Neuronal stem cell (in vitro differentiated cells): ENCODE measurements around the gene MRM1.

ENCODE experiments used
- DNase-seq: peaks from one replicate; pipeline ENCODE4 v3.0.0-alpha.2; 2013; ENCODE audit warnings: low spot score
- H2AFZ ChIP-seq: one replicate; pipeline ENCODE4 v1.6.1; 2013; ENCODE audit warnings: mild to moderate bottlenecking, low read length, inconsistent platforms
- H2AK5ac ChIP-seq: 2 replicates; pipeline ENCODE4 v1.6.1; 2013; ENCODE audit warnings: low read depth, mild to moderate bottlenecking, inconsistent platforms, low read length, moderate library complexity, mixed read lengths
- H2BK120ac ChIP-seq: 2 replicates; pipeline ENCODE4 v1.6.1; 2013; ENCODE audit warnings: low read depth, mild to moderate bottlenecking, inconsistent platforms, low read length, moderate library complexity, mixed read lengths
- H2BK12ac ChIP-seq: one replicate; pipeline ENCODE4 v1.6.1; 2013; ENCODE audit warnings: low read length, inconsistent platforms
- H2BK15ac ChIP-seq: 2 replicates; pipeline ENCODE4 v1.6.1; 2013; ENCODE audit warnings: mild to moderate bottlenecking, low read length, inconsistent platforms, mixed read lengths
- H2BK5ac ChIP-seq: one replicate; pipeline ENCODE4 v1.6.1; 2013; ENCODE audit warnings: inconsistent platforms, mild to moderate bottlenecking, low read length, moderate library complexity
- H3K14ac ChIP-seq: one replicate; pipeline ENCODE4 v1.6.1; 2013; ENCODE audit warnings: low read length, inconsistent platforms
- H3K18ac ChIP-seq: 2 replicates; pipeline ENCODE4 v1.6.1; 2013; ENCODE audit warnings: low read length, inconsistent platforms
- H3K23ac ChIP-seq: 2 replicates; pipeline ENCODE4 v1.6.1; 2013; ENCODE audit warnings: low read depth, mild to moderate bottlenecking, mixed read lengths, low read length, inconsistent platforms; ENCODE audit not compliant: poor library complexity
- H3K27ac ChIP-seq: replicated peaks from 3 replicates; pipeline ENCODE4 v1.5.1; 2013; ENCODE audit warnings: low read length, inconsistent platforms
- H3K27me3 ChIP-seq, 3 experiments: 2 replicates each; pipeline ENCODE4 v1.6.1; 2013; ENCODE audit warnings: low read length in 3 of 3, mild to moderate bottlenecking in 2 of 3, inconsistent platforms in 1 of 3, low read depth in 1 of 3, mixed read lengths in 1 of 3, moderate library complexity in 1 of 3; ENCODE audit not compliant: control insufficient read depth in 3 of 3, insufficient read depth in 3 of 3
- H3K36me3 ChIP-seq, 2 donors: replicated peaks in 1 of 2; 2 replicates each; pipeline ENCODE4 v1.6.1; 2013; ENCODE audit warnings: low read length in 2 of 2; ENCODE audit not compliant: control insufficient read depth in 2 of 2, insufficient read depth in 2 of 2
- H3K4ac ChIP-seq: 2 replicates; pipeline ENCODE4 v1.6.1; 2013; ENCODE audit warnings: inconsistent platforms, mild to moderate bottlenecking, low read length, moderate library complexity
- H3K4me1 ChIP-seq, 2 donors: 1 replicate in 1 of 2; 2 replicates in 1 of 2; pipeline ENCODE4 v1.6.1; 2013; ENCODE audit warnings: low read length in 2 of 2, low read depth in 1 of 2; ENCODE audit not compliant: control insufficient read depth in 2 of 2, insufficient read depth in 1 of 2
- H3K4me2 ChIP-seq: one replicate; pipeline ENCODE4 v1.6.1; 2013; ENCODE audit warnings: mild to moderate bottlenecking, low read length, inconsistent platforms; ENCODE audit not compliant: insufficient read depth, poor library complexity, severe bottlenecking
- H3K4me3 ChIP-seq, 2 donors: 2 replicates each; pipeline ENCODE4 v1.5.1; 2013; ENCODE audit warnings: low read length in 2 of 2, mild to moderate bottlenecking in 2 of 2, inconsistent platforms in 1 of 2, moderate library complexity in 1 of 2
- H3K79me1 ChIP-seq: one replicate; pipeline ENCODE4 v1.6.1; 2013; ENCODE audit warnings: low read depth, mild to moderate bottlenecking, inconsistent platforms, low read length, moderate library complexity
- H3K9ac ChIP-seq: one replicate; pipeline ENCODE4 v1.6.1; 2013; ENCODE audit warnings: mild to moderate bottlenecking, low read depth, low read length, inconsistent platforms; ENCODE audit not compliant: poor library complexity
- H3K9me3 ChIP-seq, 2 donors: replicated peaks in 1 of 2; 2 replicates each; pipeline versions ENCODE3 to v1.6.1; 2013; ENCODE audit warnings: low read length in 2 of 2, mild to moderate bottlenecking in 2 of 2, inconsistent platforms in 1 of 2, low read depth in 1 of 2, mixed read lengths in 1 of 2, moderate library complexity in 1 of 2; ENCODE audit not compliant: control insufficient read depth in 2 of 2, insufficient read depth in 1 of 2
- H4K8ac ChIP-seq: one replicate; pipeline ENCODE4 v1.6.1; 2013; ENCODE audit warnings: low read depth, mild to moderate bottlenecking, inconsistent platforms, low read length, moderate library complexity
- H4K91ac ChIP-seq: one replicate; pipeline ENCODE4 v1.6.1; 2013; ENCODE audit warnings: low read length, low read depth, mild to moderate bottlenecking, inconsistent platforms; ENCODE audit not compliant: poor library complexity
- WGBS, 2 donors: extraction: QIAGEN DNeasy Blood & Tissue Kit; methylation state at CpG; one replicate each; pipeline ENCODE4 v1.1.7; 2013; ENCODE audit warnings: missing lambda C conversion rate in 2 of 2, mixed read lengths in 1 of 2; ENCODE audit not compliant: insufficient read length in 2 of 2, insufficient replicate concordance in 1 of 2; ENCODE audit errors: extremely low coverage in 2 of 2; 5-methylcytosine and 5-hydroxymethylcytosine counted together

Gene MRM1

DNA sequence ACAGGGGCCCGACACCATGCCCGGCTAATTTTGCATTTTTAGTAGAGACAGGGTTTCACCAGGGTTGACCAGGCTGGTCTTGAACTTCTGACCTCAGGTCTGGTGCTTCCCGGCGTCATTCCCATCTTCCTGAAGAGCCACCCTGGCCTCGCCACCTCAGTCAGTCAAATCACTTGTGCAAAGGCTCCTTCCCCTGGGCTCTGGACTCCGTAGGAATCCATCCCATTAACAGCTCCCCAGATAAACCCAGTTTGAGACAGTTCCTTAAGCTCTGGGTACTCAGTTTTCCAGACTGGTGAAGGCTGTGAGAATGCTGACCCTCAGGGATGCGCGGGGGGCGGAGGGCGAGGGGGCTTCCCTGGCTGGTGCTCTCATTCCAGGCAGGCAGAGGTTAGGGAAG is 39.5 kb downstream of the MRM1 start:
- Histone ChIP-seq H3K79me1 (no peaks in the 10 kb centered on the region), H2BK12ac (no peak overlapping the region), H3K9me3 (peaks cover 0 to 4% of the 10 kb centered on the region in 2 donors), H3K18ac (no peak overlapping the region), H3K9ac (no peak overlapping the region), H2BK15ac (no peak overlapping the region), H4K91ac (no peak overlapping the region), H3K4me3 (no peak overlapping the region), H2BK120ac (no peak overlapping the region), H3K27me3 (peaks cover 12 to 94% (median 40%) of the 10 kb centered on the region in 3 experiments), H2BK5ac (no peak overlapping the region), H3K4me2 (peak overlapping the region; percentile 87), H3K27ac (no peak overlapping the region), H3K4ac (no peak overlapping the region), H3K4me1 (peaks cover 4% of the 10 kb centered on the region in 2 donors), H3K23ac (no peak overlapping the region), H3K14ac (no peak overlapping the region), H2AFZ (no peak overlapping the region), H2AK5ac (no peak overlapping the region), H4K8ac (no peak overlapping the region), H3K36me3 (no peaks in the 10 kb centered on the region)
- DNase-seq = no peak
- WGBS, 2 donors = no CpG with 5 or more reads among the region's 10 CpGs

DNA sequence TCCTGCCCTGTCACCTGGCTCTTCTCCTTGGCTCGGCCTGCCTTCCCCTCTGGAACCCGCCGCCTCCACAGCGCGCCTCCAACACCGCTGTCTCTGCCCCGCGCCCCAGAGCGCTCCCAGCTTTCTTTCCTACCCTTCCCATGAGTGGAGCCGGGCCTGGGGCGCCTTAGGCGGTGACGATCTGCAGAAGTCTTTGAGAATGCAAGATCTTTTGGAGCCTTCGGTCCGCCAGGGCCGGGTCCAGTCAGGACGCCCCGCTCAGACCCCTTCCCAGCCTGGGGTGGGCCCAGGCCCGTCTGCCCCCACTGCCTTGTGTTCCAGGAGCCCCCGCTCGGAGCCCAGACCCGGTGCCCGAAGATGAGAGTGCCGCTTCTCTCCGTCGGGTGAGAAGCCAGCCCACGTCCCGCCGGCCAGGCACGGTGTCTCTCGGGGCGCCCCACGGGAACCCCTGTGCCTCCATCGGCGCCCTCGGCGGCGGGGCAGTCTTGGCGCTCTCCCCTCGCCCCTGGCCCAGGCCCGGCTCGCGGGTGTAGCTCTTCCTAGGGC is 40.0 kb downstream of the MRM1 start:
- peaks cover 12 to 96% (median 40%) of the 10 kb centered on the region in 3 experiments for H3K27me3 ChIP-seq
- H2BK15ac ChIP-seq = peak overlapping the region; percentile 4
- no peak overlapping the region for H4K8ac ChIP-seq
- H2BK5ac ChIP-seq = no peak overlapping the region
- H2AK5ac ChIP-seq = no peak overlapping the region
- H3K18ac ChIP-seq = peak overlapping the region; percentile 88
- H3K4me2 ChIP-seq = peak overlapping the region; percentile 87
- H3K4ac ChIP-seq = no peak overlapping the region
- H3K9ac ChIP-seq = peak overlapping the region; percentile 79
- H4K91ac ChIP-seq = no peak overlapping the region
- no peak for DNase-seq
- H2BK12ac ChIP-seq = no peak overlapping the region
- peak overlapping the region; percentile 93 for H2AFZ ChIP-seq
- H3K14ac ChIP-seq = peak overlapping the region; percentile 59
- no peaks in the 10 kb centered on the region for H3K36me3 ChIP-seq
- no CpG with 5 or more reads among the region's 43 CpGs for WGBS, 2 donors
- peak overlapping the region; percentile 77 for H3K23ac ChIP-seq
- no peaks in the 10 kb centered on the region for H3K79me1 ChIP-seq
- no peak overlapping the region for H2BK120ac ChIP-seq
- H3K4me3 ChIP-seq = peak overlapping the region; percentile 35 to 78
- peaks cover 0 to 4% of the 10 kb centered on the region in 2 donors for H3K9me3 ChIP-seq
- no peak overlapping the region for H3K27ac ChIP-seq
- peaks cover 4% of the 10 kb centered on the region in 2 donors for H3K4me1 ChIP-seq

DNA sequence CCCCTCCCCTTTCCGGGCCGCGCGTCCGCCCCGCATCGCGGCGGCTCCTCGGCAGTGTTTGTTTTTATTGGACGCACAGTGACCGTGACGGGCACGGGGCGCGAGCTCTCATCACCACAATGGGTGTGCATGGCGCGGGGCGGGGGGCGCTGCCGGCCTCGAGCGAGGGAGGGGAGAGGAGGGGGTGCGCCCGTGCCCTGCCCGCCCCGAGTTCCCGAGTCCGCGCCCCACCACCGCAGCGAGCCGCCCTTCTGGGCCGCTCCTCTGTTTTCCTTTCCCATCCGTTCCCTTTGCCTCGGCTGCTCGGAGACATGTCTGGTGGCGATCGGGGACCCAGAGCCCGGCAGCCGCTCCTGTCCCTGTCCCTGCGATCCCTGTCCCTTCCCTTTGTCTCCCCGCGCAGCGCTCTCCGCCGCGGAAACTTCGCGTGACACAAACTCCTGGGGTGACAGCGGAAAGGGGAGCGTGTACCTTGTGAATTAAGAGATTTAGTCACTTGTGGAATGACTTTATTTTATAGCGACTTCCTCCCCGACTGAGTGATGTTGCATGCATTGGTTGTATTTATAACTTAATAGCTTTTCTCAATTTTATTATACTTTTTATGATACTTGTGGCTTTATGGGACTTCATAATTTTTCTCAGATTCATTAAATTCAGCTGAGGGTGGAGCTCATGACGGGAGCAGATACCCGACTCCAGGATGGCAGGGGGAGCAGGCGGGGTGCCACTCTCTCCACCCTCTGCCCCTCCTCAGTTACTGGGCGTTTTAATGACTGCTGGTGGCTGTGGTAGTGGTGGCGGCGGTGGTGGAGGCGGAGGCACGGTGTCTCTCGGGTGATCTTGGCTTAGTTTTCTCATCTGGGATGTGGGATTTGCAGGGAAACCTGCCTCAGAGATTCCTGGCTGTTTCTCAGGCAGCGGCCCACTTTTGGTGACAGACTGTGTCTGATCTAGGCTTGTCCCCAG is 40.8 kb downstream of the MRM1 start:
- Histone ChIP-seq H3K27me3 (peaks cover 12 to 96% (median 38%) of the 10 kb centered on the region in 3 experiments), H3K23ac (peak overlapping the region; percentile 77), H2AK5ac (no peak overlapping the region)

More for the DNA sequence above, 40.8 kb downstream of the MRM1 start:
- Histone ChIP-seq H3K36me3 (no peaks in the 10 kb centered on the region), H2BK15ac (peak overlapping the region; percentile 49), H3K4me1 (peaks cover 4% of the 10 kb centered on the region in 2 donors), H4K91ac (no peak overlapping the region), H3K4me2 (peak overlapping the region; percentile 87), H2BK5ac (no peak overlapping the region), H3K79me1 (no peaks in the 10 kb centered on the region), H3K9me3 (peaks cover 0 to 4% of the 10 kb centered on the region in 2 donors), H2BK120ac (no peak overlapping the region), H4K8ac (no peak overlapping the region), H2AFZ (peak overlapping the region; percentile 93), H3K9ac (peak overlapping the region; percentile 79), H3K27ac (no peak overlapping the region), H3K4me3 (peak overlapping the region; percentile 35 to 78), H3K4ac (no peak overlapping the region), H2BK12ac (no peak overlapping the region), H3K14ac (peak overlapping the region; percentile 59), H3K18ac (peak overlapping the region; percentile 88)
- no peak for DNase-seq
- no CpG with 5 or more reads among the region's 64 CpGs for WGBS, 2 donors
